GM13976 (cell line): ENCODE data around the gene PHACTR1.

Experiments used
- DNase-seq: peaks from one replicate; pipeline ENCODE4 v3.0.0; 2012; ENCODE audit warnings: low spot score
- in situ Hi-C: fragments of 300-500 bp; cut with MboI; formaldehyde crosslinking; loops from one replicate; pipeline ENCODE4 v1.12.0; 2022; ENCODE audit warnings: low sequenced_read_pairs, mixed read lengths, inconsistent platforms; ENCODE audit not compliant: unreplicated experiment
- TF ChIP-seq, protein P1 (sequence below): IDR thresholded peaks from 2 replicates; pipeline ENCODE4 v1.5.1; 2012; ENCODE audit warnings: borderline replicate concordance, mild to moderate bottlenecking; ENCODE audit not compliant: insufficient read depth; ENCODE audit errors: extremely low read depth, missing control alignments, control extremely low read depth

PHACTR1 gene

DNA sequence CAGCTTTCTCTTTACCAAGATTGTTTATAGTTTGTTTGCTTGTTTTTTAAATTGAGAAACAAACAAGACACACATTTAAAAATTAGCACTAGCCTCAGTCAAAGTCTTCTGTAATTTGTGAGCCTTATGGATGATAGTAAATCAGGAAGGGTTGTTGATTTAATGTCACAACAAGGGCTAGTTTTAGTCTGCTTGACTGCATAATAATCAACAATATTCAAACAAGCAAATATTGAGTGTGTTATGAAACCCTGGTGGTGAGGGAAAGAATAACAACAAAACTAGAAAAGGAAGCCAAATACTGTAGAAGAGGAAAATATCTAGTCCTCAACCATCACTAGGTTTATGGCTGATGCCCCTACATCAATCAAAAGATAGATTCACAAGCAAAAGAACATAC, 383.2 kb downstream of the PHACTR1 start:
- DNase-seq, result no peak
- TF ChIP-seq, protein P1, sequence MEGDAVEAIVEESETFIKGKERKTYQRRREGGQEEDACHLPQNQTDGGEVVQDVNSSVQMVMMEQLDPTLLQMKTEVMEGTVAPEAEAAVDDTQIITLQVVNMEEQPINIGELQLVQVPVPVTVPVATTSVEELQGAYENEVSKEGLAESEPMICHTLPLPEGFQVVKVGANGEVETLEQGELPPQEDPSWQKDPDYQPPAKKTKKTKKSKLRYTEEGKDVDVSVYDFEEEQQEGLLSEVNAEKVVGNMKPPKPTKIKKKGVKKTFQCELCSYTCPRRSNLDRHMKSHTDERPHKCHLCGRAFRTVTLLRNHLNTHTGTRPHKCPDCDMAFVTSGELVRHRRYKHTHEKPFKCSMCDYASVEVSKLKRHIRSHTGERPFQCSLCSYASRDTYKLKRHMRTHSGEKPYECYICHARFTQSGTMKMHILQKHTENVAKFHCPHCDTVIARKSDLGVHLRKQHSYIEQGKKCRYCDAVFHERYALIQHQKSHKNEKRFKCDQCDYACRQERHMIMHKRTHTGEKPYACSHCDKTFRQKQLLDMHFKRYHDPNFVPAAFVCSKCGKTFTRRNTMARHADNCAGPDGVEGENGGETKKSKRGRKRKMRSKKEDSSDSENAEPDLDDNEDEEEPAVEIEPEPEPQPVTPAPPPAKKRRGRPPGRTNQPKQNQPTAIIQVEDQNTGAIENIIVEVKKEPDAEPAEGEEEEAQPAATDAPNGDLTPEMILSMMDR, result no peak
- in situ Hi-C loops, result no loop called here

DNA sequence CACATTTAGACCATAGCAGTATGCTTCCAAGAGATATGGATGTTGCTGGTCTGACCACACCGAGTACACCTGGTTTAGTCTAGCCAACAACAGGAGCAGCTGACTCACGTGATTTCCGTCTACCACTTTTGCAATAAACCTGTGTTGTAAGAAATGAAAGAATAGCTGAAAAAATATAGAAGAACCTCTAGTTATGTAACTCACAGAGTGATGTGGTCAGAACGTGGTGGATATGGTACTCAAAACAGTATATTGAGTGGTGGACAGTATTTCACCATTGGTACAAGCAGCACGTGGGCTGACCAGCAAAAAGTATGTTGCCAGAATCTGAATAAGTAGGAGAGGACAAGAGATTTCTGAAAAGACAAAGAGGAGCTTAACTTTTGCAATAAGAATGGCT, 384.8 kb downstream of the PHACTR1 start:
- TF ChIP-seq, protein P1, result no peak
- in situ Hi-C loops, result no loop called here
- no peak for DNase-seq

DNA sequence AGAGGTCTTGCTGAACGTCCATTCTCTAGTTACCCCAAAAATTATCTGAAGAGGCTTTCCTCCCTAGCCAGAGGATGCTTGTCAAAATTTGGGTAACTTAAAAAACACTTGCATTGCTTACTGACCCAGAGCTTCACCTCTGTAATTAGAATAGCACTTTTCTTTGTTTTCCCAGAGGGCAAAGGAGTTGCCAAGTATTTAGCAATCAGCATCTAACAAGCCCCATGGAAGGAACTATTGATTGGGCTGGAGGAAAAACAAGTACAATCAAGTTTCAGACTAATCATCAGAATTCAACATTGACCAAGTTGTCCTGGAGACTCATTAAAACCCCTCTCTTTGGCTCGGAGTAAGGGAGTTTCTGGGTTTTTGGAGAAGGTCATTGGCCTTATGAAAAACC, 385.4 kb downstream of the PHACTR1 start:
- no peak for DNase-seq
- in situ Hi-C loops, result no loop called here
- TF ChIP-seq, protein P1, result no peak

DNA sequence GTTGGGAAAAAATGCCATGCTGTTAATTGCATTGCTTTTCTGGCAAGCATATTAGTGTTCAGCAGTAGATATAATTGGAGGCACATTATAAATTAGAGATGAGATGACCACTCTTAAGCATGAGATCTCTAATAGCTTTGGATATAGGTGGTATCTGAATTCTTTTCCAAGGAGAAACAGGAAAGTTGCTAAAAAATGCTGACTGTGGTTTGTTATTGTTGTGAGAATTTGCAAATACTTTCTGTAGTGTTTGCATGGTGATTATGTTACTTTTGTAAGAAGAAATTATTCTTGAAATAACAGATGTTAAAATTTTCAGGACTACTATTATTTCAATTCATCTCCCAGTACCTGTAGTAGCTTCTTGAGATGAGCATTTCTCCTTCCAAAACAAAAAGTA, 386.6 kb downstream of the PHACTR1 start:
- TF ChIP-seq, protein P1, result no peak
- DNase-seq, result no peak
- in situ Hi-C loops, result no loop called here

DNA sequence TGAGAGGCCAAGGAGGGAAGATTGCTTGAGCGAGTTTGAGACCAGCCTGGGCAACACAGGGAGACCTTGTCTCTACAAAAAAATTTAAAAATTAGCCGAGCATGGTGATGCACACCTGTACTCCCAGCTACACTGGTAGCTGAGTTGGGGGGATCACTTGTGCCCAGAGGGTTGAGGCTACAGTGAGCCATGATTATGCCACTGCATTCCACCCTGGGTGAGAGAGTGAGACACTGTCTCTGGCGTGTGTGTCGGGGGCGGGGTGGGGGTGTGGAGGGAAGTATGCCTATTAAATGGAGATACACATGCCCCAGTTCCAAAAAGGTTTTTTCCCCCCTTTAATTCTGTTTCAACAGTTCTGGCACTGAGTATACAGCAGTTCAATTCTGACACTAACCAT, 388.6 kb downstream of the PHACTR1 start:
- TF ChIP-seq, protein P1, result no peak
- in situ Hi-C loops, result no loop called here
- DNase-seq, result no peak

DNA sequence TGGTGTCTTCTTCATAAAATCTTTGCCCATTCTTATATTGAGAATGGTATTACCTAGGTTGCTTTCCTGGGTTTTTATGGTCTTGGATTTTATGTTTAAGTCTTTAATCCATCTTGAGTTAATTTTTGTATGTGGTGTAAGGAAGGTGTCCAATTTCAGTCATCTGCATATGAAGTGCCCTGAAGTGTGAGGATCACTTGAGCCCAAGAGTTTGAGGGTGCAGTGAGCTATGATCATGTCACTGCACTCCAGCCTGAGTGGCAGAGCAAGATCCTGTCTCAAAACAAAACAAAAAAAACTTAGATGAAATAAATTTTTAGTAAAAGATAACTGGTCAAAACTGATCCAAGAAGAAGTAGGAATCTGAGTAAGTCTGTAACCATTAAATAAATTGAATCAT, 396.4 kb downstream of the PHACTR1 start:
- TF ChIP-seq, protein P1, result no peak

DNA sequence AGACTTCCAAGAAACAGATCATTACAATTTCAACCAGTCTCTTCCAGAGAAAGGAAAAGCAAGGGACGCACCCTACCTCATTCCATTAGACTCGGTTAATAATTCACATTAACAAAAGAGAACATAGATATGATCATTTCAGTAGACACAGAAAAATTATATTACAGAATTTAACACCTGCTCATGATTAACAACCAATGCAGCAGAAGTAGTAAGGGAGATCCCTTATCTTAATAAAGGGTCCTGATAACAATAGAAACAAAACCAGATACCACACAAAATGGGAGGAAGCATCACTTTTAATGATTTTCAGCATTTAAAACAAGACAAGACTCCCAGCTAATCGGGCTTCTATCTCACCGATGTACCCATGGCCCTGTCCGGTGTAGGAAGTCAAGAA, 396.8 kb downstream of the PHACTR1 start:
- no peak for DNase-seq
- in situ Hi-C loops, result no loop called here
- TF ChIP-seq, protein P1, result no peak

More for the DNA sequence above, 396.4 kb downstream of the PHACTR1 start:
- in situ Hi-C loops, result no loop called here
- DNase-seq, result no peak
